Measurements from ENCODE around the gene CTNNA2.

The CTNNA2 gene

DNA sequence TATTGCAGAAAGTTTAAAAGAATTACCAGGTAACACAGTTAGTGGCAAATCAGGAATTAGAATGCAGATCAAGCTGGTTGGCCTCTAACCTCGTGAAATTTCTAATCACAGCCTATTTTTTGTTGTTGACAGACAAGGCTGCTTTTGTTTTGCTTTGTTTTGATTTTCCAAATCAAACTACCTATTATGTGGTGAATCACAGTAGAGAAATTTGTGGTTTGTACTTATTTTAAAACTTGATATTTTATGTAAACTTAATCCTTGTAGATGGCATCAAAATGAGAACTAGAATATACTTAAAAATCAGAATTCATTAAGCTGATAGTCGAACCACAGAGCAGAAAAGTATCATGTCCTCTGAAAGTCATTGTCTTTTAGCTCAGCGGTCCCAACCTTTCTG is 258.1 kb downstream of the CTNNA2 start:
- no peaks in the 10 kb centered on the region for H3K36me3 ChIP-seq (ENCODE audit: control insufficient read depth in 2 of 2, insufficient read depth in 2 of 2, low read length in 2 of 2)
- H3K4me3 ChIP-seq (ENCODE audit: low read length in 2 of 2) = no peak overlapping the region
- H3K9ac ChIP-seq (ENCODE audit: low read depth in 1 of 2, low read length in 2 of 2) = no peak overlapping the region
- no peak overlapping the region for H3K27ac ChIP-seq (ENCODE audit: low read depth in 2 of 2, low read length in 2 of 2)
- H3K4me1 ChIP-seq (ENCODE audit: control insufficient read depth in 2 of 2, insufficient read depth in 2 of 2, low read length in 2 of 2) = no peaks in the 10 kb centered on the region
- no peaks in the 10 kb centered on the region for H3K27me3 ChIP-seq (ENCODE audit: control insufficient read depth in 2 of 2, insufficient read depth in 2 of 2, low read length in 2 of 2)
- no peaks in the 10 kb centered on the region for H3K9me3 ChIP-seq (ENCODE audit: control insufficient read depth in 2 of 2, low read length in 2 of 2)

DNA sequence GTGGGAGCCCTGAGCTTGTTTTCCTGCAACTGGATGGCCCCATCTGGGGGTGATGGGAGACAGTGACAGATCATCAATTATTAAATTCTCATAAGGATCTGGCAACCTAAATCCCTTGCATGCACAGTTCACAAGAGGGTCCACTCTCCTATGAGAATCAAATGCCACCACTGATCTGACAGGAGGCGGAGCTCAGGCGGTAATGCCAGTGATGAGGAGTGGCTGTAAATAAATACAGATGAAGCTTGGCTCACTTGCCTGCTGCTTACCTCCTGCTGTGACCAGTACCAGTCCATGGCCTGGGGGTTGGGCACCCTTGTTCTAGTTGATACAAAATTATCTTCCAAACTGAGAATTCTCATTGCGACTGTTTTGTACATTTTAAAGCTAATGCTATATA is 258.6 kb downstream of the CTNNA2 start:
- no peak overlapping the region for H3K27ac ChIP-seq (ENCODE audit: low read depth in 2 of 2, low read length in 2 of 2)

DNA sequence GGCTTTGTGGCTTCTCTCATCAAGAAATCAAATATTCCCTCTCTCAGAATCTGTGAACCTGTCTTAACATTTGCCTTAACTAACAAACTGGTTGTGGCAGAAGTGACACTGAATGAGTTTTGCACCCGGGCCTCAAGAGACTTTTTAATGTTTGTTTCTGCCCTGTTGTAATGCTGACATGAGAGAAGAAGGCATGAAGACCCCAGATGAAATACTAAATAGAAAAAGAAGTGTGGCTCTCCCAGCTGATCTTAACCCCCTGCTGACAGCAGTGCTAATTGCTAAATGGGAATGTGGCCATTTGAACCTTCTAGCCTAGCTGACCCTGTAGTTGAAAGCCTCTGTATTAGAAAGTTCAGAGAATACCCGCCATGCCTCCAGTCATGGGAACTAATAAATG is 261.2 kb downstream of the CTNNA2 start:
- Histone ChIP-seq H3K4me3 (ENCODE audit: low read length in 2 of 2) (no peak overlapping the region), H3K36me3 (ENCODE audit: control insufficient read depth in 2 of 2, insufficient read depth in 2 of 2, low read length in 2 of 2) (no peaks in the 10 kb centered on the region), H3K27me3 (ENCODE audit: control insufficient read depth in 2 of 2, insufficient read depth in 2 of 2, low read length in 2 of 2) (no peaks in the 10 kb centered on the region), H3K27ac (ENCODE audit: low read depth in 2 of 2, low read length in 2 of 2) (no peak overlapping the region), H3K4me1 (ENCODE audit: control insufficient read depth in 2 of 2, insufficient read depth in 2 of 2, low read length in 2 of 2) (no peaks in the 10 kb centered on the region), H3K9ac (ENCODE audit: low read depth in 1 of 2, low read length in 2 of 2) (no peak overlapping the region), H3K9me3 (ENCODE audit: control insufficient read depth in 2 of 2, low read length in 2 of 2) (no peaks in the 10 kb centered on the region)

More for the DNA sequence above, 258.6 kb downstream of the CTNNA2 start:
- Histone ChIP-seq H3K36me3 (ENCODE audit: control insufficient read depth in 2 of 2, insufficient read depth in 2 of 2, low read length in 2 of 2) (no peaks in the 10 kb centered on the region), H3K9me3 (ENCODE audit: control insufficient read depth in 2 of 2, low read length in 2 of 2) (no peaks in the 10 kb centered on the region), H3K27me3 (ENCODE audit: control insufficient read depth in 2 of 2, insufficient read depth in 2 of 2, low read length in 2 of 2) (no peaks in the 10 kb centered on the region), H3K4me3 (ENCODE audit: low read length in 2 of 2) (no peak overlapping the region), H3K4me1 (ENCODE audit: control insufficient read depth in 2 of 2, insufficient read depth in 2 of 2, low read length in 2 of 2) (no peaks in the 10 kb centered on the region), H3K9ac (ENCODE audit: low read depth in 1 of 2, low read length in 2 of 2) (no peak overlapping the region)

DNA sequence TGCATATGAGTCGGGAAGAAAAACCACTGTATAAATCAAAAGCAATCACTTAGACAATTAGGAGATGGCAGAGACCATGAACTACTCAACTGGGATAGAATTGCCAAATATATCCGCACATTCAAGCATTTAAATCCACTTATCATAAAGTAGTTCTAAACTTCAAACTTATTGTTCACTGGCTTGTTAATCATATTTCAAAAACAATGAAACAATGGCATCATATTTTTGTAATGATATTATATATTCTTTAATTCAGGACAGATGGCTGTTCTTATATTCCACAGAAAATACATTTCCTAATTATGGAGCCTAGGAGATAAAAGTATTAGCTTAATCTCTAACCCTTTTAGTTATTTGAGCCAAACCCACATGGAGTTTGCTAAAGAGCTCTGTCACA is 263.6 kb downstream of the CTNNA2 start:
- Histone ChIP-seq H3K27ac (ENCODE audit: low read depth in 2 of 2, low read length in 2 of 2) (no peak overlapping the region), H3K9ac (ENCODE audit: low read depth in 1 of 2, low read length in 2 of 2) (no peak overlapping the region), H3K4me1 (ENCODE audit: control insufficient read depth in 2 of 2, insufficient read depth in 2 of 2, low read length in 2 of 2) (no peaks in the 10 kb centered on the region), H3K4me3 (ENCODE audit: low read length in 2 of 2) (no peak overlapping the region), H3K27me3 (ENCODE audit: control insufficient read depth in 2 of 2, insufficient read depth in 2 of 2, low read length in 2 of 2) (no peaks in the 10 kb centered on the region), H3K9me3 (ENCODE audit: control insufficient read depth in 2 of 2, low read length in 2 of 2) (no peaks in the 10 kb centered on the region), H3K36me3 (ENCODE audit: control insufficient read depth in 2 of 2, insufficient read depth in 2 of 2, low read length in 2 of 2) (no peaks in the 10 kb centered on the region)

DNA sequence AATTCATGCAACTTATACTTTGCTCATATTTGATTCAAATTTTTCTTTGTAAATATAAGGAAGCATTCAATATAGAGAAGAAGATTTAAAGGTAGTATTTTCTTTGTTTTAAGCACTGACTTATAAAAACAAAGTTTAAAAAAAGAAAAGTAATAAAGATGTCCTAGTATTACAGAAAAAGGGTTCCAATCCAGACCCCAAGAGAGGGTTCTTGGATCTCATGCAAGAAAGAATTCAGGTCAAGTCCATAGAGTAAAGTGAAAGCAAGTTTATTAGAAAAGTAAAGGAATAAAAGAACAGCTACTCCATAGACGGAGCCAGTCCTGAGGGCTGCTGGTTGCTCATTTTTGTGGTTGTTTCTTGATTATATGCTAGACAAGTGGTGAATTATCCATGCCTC is 267.9 kb downstream of the CTNNA2 start:
- Histone ChIP-seq H3K9me3 (ENCODE audit: control insufficient read depth in 2 of 2, low read length in 2 of 2) (no peaks in the 10 kb centered on the region), H3K4me3 (ENCODE audit: low read length in 2 of 2) (no peak overlapping the region), H3K27me3 (ENCODE audit: control insufficient read depth in 2 of 2, insufficient read depth in 2 of 2, low read length in 2 of 2) (no peaks in the 10 kb centered on the region), H3K4me1 (ENCODE audit: control insufficient read depth in 2 of 2, insufficient read depth in 2 of 2, low read length in 2 of 2) (no peaks in the 10 kb centered on the region), H3K36me3 (ENCODE audit: control insufficient read depth in 2 of 2, insufficient read depth in 2 of 2, low read length in 2 of 2) (no peaks in the 10 kb centered on the region), H3K9ac (ENCODE audit: low read depth in 1 of 2, low read length in 2 of 2) (no peak overlapping the region), H3K27ac (ENCODE audit: low read depth in 2 of 2, low read length in 2 of 2) (no peak overlapping the region)

DNA sequence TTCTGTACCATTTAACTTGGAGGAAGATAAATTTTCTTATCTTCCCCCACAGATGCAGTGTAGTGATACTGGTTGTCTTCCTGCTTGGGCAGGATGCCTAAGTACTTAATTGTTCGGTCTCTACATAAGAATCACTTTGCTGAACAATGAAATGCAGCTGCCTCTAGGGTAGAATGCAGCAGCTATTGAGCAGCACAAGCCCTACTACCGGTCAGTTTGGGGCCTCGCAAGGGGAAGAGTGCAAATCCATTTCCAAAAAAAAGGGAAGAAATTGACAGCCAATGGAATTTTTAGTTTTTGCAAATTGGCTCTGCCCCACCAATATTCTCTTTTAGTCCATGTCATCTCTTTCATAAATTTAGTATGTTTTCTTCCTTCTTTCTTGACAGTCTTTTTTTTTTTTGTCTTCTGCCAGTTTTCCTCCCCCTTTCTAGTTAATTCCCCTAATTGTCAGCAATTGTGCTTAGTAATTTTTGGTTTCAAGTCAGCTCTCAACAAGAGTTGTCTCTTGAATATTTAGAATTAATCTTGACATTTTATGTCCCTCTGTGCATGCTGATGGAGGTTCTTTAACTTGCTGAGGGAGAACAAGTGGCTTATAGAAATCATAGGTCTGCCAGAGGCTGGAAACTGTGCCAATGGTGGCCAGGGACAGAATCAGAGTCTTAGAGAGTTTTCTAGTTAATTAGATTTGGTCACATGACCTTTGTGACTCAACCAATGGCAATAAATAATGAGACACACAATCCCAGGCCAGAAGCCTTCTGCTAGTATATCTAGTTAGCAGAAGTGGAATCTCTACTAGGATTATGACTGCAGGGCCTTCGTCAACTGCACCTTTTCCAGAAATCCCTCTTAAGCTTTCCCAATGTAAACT is 270.0 kb downstream of the CTNNA2 start:
- no peaks in the 10 kb centered on the region for H3K36me3 ChIP-seq (ENCODE audit: control insufficient read depth in 2 of 2, insufficient read depth in 2 of 2, low read length in 2 of 2)
- no peaks in the 10 kb centered on the region for H3K27me3 ChIP-seq (ENCODE audit: control insufficient read depth in 2 of 2, insufficient read depth in 2 of 2, low read length in 2 of 2)
- H3K4me3 ChIP-seq (ENCODE audit: low read length in 2 of 2) = no peak overlapping the region
- H3K9me3 ChIP-seq (ENCODE audit: control insufficient read depth in 2 of 2, low read length in 2 of 2) = no peaks in the 10 kb centered on the region
- H3K4me1 ChIP-seq (ENCODE audit: control insufficient read depth in 2 of 2, insufficient read depth in 2 of 2, low read length in 2 of 2) = no peaks in the 10 kb centered on the region
- H3K9ac ChIP-seq (ENCODE audit: low read depth in 1 of 2, low read length in 2 of 2) = no peak overlapping the region
- H3K27ac ChIP-seq (ENCODE audit: low read depth in 2 of 2, low read length in 2 of 2) = no peak overlapping the region

DNA sequence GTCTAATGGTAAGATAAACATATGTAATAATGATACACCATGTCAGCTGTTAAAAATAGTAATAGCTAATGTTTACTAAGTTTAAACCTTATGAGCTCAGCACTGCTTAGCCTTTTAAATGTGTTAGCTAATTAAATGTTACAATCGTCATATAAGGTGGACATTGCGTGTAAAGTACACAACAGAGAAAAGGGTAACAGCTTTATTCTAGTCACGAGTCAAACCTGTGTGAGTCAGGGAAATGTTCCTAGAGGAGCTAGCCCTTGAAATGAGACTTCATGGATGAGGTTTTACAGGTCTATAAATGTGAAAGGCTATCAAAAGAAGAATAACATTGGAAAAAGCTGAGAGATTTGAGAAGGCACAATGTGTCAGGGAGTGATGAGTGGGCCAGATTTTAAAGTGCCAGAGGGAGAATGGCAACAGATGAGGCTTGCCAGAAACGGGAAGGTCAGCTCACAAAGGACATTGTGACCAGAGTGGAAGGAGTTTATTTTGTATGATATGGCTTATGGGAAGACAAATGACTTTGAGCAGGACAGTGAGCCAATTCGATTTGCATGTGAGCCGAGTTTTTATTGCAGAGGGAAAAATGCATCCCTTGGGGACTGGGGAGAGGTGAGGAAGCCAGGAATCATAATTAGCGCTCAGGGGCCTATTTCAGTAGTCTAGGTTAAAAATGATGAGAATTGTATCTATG is 276.3 kb downstream of the CTNNA2 start:
- H3K9ac ChIP-seq (ENCODE audit: low read depth in 1 of 2, low read length in 2 of 2) = no peak overlapping the region
- H3K4me3 ChIP-seq (ENCODE audit: low read length in 2 of 2) = no peak overlapping the region
- H3K27ac ChIP-seq (ENCODE audit: low read depth in 2 of 2, low read length in 2 of 2) = peak overlapping the region in 1 of 2 donors; percentile 6

DNA sequence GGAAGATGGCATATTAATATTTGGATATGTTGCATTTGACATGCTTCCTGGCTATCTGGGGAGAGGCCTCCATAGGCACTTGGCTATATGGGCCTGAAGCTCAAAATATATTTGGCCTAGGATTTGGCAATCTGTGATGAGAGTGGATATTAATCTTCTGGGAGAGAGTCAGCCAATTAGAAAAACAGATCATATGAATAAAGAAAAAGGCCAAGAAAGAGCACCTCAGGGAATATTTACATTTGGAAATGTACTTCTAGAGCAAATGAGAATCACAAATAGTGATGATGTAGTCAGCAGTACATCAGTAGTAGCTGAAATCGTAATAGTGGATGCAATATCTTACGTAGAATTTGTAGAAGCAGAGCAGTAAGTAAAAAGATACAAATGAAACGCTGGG is 277.0 kb downstream of the CTNNA2 start:
- no peaks in the 10 kb centered on the region for H3K36me3 ChIP-seq (ENCODE audit: control insufficient read depth in 2 of 2, insufficient read depth in 2 of 2, low read length in 2 of 2)
- H3K4me1 ChIP-seq (ENCODE audit: control insufficient read depth in 2 of 2, insufficient read depth in 2 of 2, low read length in 2 of 2) = peaks cover 3 to 19% of the 10 kb centered on the region in 2 donors
- no peaks in the 10 kb centered on the region for H3K27me3 ChIP-seq (ENCODE audit: control insufficient read depth in 2 of 2, insufficient read depth in 2 of 2, low read length in 2 of 2)
- no peak overlapping the region for H3K9ac ChIP-seq (ENCODE audit: low read depth in 1 of 2, low read length in 2 of 2)
- no peak overlapping the region for H3K4me3 ChIP-seq (ENCODE audit: low read length in 2 of 2)
- H3K27ac ChIP-seq (ENCODE audit: low read depth in 2 of 2, low read length in 2 of 2) = no peak overlapping the region
- H3K9me3 ChIP-seq (ENCODE audit: control insufficient read depth in 2 of 2, low read length in 2 of 2) = no peaks in the 10 kb centered on the region

More for the DNA sequence above, 276.3 kb downstream of the CTNNA2 start:
- H3K36me3 ChIP-seq (ENCODE audit: control insufficient read depth in 2 of 2, insufficient read depth in 2 of 2, low read length in 2 of 2) = no peaks in the 10 kb centered on the region
- H3K27me3 ChIP-seq (ENCODE audit: control insufficient read depth in 2 of 2, insufficient read depth in 2 of 2, low read length in 2 of 2) = no peaks in the 10 kb centered on the region
- peaks cover 3 to 19% of the 10 kb centered on the region in 2 donors for H3K4me1 ChIP-seq (ENCODE audit: control insufficient read depth in 2 of 2, insufficient read depth in 2 of 2, low read length in 2 of 2)
- no peaks in the 10 kb centered on the region for H3K9me3 ChIP-seq (ENCODE audit: control insufficient read depth in 2 of 2, low read length in 2 of 2)

DNA sequence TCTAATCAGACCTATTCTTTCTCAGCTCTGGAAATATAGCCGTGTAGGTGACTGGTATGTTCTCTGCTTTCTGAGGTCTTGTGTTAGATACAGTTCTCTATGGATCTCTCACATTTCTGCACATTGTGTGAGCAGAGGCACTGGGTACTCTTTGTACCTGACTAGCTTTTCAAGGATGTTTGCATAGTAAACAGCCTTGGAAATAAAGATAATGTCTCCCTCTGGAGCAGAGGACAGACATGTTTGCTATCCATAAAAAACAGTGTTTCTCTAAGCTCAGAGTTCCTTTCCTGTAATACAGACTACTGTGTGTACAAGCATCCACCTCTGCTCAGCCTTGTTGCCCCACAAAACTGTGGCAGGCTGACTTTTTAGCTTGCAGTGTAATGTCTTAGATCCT is 279.2 kb downstream of the CTNNA2 start:
- no peak overlapping the region for H3K9ac ChIP-seq (ENCODE audit: low read depth in 1 of 2, low read length in 2 of 2)
- H3K4me1 ChIP-seq (ENCODE audit: control insufficient read depth in 2 of 2, insufficient read depth in 2 of 2, low read length in 2 of 2) = peaks cover 3 to 19% of the 10 kb centered on the region in 2 donors
- peak overlapping the region in 1 of 2 donors; percentile 3 for H3K27ac ChIP-seq (ENCODE audit: low read depth in 2 of 2, low read length in 2 of 2)

DNA sequence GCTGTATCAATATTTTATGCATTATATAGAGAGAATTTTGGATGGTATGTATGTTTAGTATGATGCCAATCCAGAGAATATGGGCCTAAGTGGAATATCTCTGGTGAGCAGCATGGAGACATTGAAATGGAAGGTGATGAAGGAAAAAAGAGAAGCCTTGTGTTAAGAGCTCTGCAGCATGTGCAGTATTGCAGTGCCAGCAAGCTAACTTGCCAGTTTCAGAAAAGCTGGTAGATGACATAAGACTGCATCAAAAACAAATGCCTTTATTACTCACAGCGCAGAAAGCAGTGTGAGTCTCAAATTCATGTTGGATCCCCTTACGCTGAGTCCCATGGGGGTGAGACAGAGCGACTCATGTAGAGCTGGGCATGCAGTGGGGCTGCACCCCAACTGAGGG is 280.2 kb downstream of the CTNNA2 start:
- no peaks in the 10 kb centered on the region for H3K9me3 ChIP-seq (ENCODE audit: control insufficient read depth in 2 of 2, low read length in 2 of 2)
- H3K27me3 ChIP-seq (ENCODE audit: control insufficient read depth in 2 of 2, insufficient read depth in 2 of 2, low read length in 2 of 2) = no peaks in the 10 kb centered on the region
- no peak overlapping the region for H3K9ac ChIP-seq (ENCODE audit: low read depth in 1 of 2, low read length in 2 of 2)
- H3K4me1 ChIP-seq (ENCODE audit: control insufficient read depth in 2 of 2, insufficient read depth in 2 of 2, low read length in 2 of 2) = peaks cover 3 to 19% of the 10 kb centered on the region in 2 donors
- H3K27ac ChIP-seq (ENCODE audit: low read depth in 2 of 2, low read length in 2 of 2) = no peak overlapping the region
- H3K36me3 ChIP-seq (ENCODE audit: control insufficient read depth in 2 of 2, insufficient read depth in 2 of 2, low read length in 2 of 2) = no peaks in the 10 kb centered on the region
- H3K4me3 ChIP-seq (ENCODE audit: low read length in 2 of 2) = no peak overlapping the region

More for the DNA sequence above, 279.2 kb downstream of the CTNNA2 start:
- Histone ChIP-seq H3K27me3 (ENCODE audit: control insufficient read depth in 2 of 2, insufficient read depth in 2 of 2, low read length in 2 of 2) (no peaks in the 10 kb centered on the region), H3K9me3 (ENCODE audit: control insufficient read depth in 2 of 2, low read length in 2 of 2) (no peaks in the 10 kb centered on the region), H3K36me3 (ENCODE audit: control insufficient read depth in 2 of 2, insufficient read depth in 2 of 2, low read length in 2 of 2) (no peaks in the 10 kb centered on the region), H3K4me3 (ENCODE audit: low read length in 2 of 2) (no peak overlapping the region)
